ENCODE data around the gene NBAS. TPM values are rescaled to one million over a fixed set of nuclear protein-coding genes. Genes with fewer than 3 reads are reported as not detected.

NBAS gene
- total and polyA plus RNA-seq, 2 of the 13 experiments (the other 11 are each of a cell fraction or from before 2014, with no cell fraction given), result 33.6 to 58.7 TPM

- TF ChIP-seq HNRNPLL (IDR thresholded peaks at IDR 0.05; ENCODE audit: low read depth, low read length, poor library complexity, severe bottlenecking), result peak; percentile 45
- peak; percentile 43; the same call in 1 of the 2 replicates for TF ChIP-seq ZNF710 (CRISPR knock-in tag; IDR thresholded peaks at IDR 0.05; ENCODE audit: borderline replicate concordance)
- 0 out of 2 replicates have a peak, but pooled peaks have one; percentile 27 for TF ChIP-seq RNF2 (conservative IDR thresholded peaks at IDR 0.05; ENCODE audit: low read depth)
- TF ChIP-seq, protein P1, sequence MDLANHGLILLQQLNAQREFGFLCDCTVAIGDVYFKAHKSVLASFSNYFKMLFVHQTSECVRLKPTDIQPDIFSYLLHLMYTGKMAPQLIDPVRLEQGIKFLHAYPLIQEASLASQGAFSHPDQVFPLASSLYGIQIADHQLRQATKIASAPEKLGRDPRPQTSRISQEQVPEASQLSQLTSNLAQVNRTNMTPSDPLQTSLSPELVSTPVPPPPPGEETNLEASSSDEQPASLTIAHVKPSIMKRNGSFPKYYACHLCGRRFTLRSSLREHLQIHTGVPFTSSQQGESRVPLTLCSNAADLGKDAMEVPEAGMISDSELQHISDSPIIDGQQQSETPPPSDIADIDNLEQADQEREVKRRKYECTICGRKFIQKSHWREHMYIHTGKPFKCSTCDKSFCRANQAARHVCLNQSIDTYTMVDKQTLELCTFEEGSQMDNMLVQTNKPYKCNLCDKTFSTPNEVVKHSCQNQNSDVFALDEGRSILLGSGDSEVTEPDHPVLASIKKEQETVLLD (CRISPR knock-in tag; IDR thresholded peaks at IDR 0.05; ENCODE audit: low read depth), result no peak
- no peak for TF ChIP-seq ZSCAN12 (CRISPR knock-in tag; IDR thresholded peaks at IDR 0.05)
- TF ChIP-seq ZMYM3 (CRISPR knock-in tag; IDR thresholded peaks at IDR 0.05), result no peak
- no peak for TF ChIP-seq TERF1 (CRISPR knock-in tag; IDR thresholded peaks at IDR 0.05)
- TF ChIP-seq ZZZ3 (CRISPR knock-in tag; IDR thresholded peaks at IDR 0.05; ENCODE audit: borderline replicate concordance), result peak; percentile 89; the same call in 1 of the 2 replicates
- 0 out of 2 replicates have a peak, but pooled peaks have one; percentile 23 for TF ChIP-seq NR2F2 (IDR thresholded peaks at IDR 0.05; ENCODE audit: borderline replicate concordance, low read depth)
- no peak for TF ChIP-seq ZNF354B (CRISPR knock-in tag; IDR thresholded peaks at IDR 0.05)
- no peak for TF ChIP-seq ZFYVE20 (CRISPR knock-in tag; IDR thresholded peaks at IDR 0.05; ENCODE audit: borderline replicate concordance, low read depth)
- no peak for TF ChIP-seq ZNF550 (CRISPR knock-in tag; IDR thresholded peaks at IDR 0.05; ENCODE audit: borderline replicate concordance)
- TF ChIP-seq SNAPC5 (CRISPR knock-in tag; IDR thresholded peaks at IDR 0.05; ENCODE audit: borderline replicate concordance), result peak; percentile 67; the same call in 1 of the 2 replicates
- TF ChIP-seq SMYD3 (CRISPR knock-in tag; IDR thresholded peaks at IDR 0.05), result peak; percentile 70; the same call in 1 of the 2 replicates
- TF ChIP-seq KAT8 (CRISPR knock-in tag; IDR thresholded peaks at IDR 0.05), result peak; percentile 96
- no peak for TF ChIP-seq ZFAT (CRISPR knock-in tag; conservative IDR thresholded peaks at IDR 0.05)
- TF ChIP-seq ZNF430 (CRISPR knock-in tag; IDR thresholded peaks at IDR 0.05), result 0 out of 2 replicates have a peak, but pooled peaks have one; percentile 27
- TF ChIP-seq ZSCAN25 (CRISPR knock-in tag; IDR thresholded peaks at IDR 0.05), result 0 out of 2 replicates have a peak, but pooled peaks have one; percentile 5
- TF ChIP-seq MAFF (IDR thresholded peaks at IDR 0.05; ENCODE audit: low read depth, low read length), result no peak
- peak; percentile 90; the same call in 1 of the 2 replicates for TF ChIP-seq ZNF230 (CRISPR knock-in tag; IDR thresholded peaks at IDR 0.05)
- TF ChIP-seq ZNF619 (CRISPR knock-in tag; IDR thresholded peaks at IDR 0.05), result peak; percentile 80
- 0 out of 2 replicates have a peak, but pooled peaks have one; percentile 65 for TF ChIP-seq HMG20B (CRISPR knock-in tag; conservative IDR thresholded peaks at IDR 0.05)
- TF ChIP-seq ZNF530 (CRISPR knock-in tag; IDR thresholded peaks at IDR 0.05; ENCODE audit: low read depth), result no peak
- no peak for TF ChIP-seq KAT2B (IDR thresholded peaks at IDR 0.05; ENCODE audit: borderline replicate concordance, low read depth, low read length)
- no peak for TF ChIP-seq SMAD9 (CRISPR knock-in tag; IDR thresholded peaks at IDR 0.05)
- TF ChIP-seq SRSF1 (optimal IDR thresholded peaks at IDR 0.05; ENCODE audit: low read depth, low read length), result no peak
- TF ChIP-seq RBFOX2 (IDR thresholded peaks at IDR 0.05; ENCODE audit: low read depth, low read length), result peak; percentile 64
Observed at GRCh38 chr2:15560988-15561573, at the start of gene NBAS (continued).

Data from HepG2 (cell line).